GM13976 (cell line): Measurements from ENCODE around the gene GRWD1.
A peak's percentile ranks its signal among the peaks of the same experiment; 100 is the strongest.

Source experiments
- DNase-seq: peaks from one replicate; pipeline ENCODE4 v3.0.0; 2012; ENCODE audit warnings: low spot score
- CTCF ChIP-seq: IDR thresholded peaks from 2 replicates; pipeline ENCODE4 v1.5.1; 2012; ENCODE audit warnings: borderline replicate concordance, mild to moderate bottlenecking; ENCODE audit not compliant: insufficient read depth; ENCODE audit errors: extremely low read depth, missing control alignments, control extremely low read depth
- in situ Hi-C: fragments of 300-500 bp; cut with MboI; formaldehyde crosslinking; loops from one replicate; pipeline ENCODE4 v1.12.0; 2022; ENCODE audit warnings: low sequenced_read_pairs, mixed read lengths, inconsistent platforms; ENCODE audit not compliant: unreplicated experiment

Gene GRWD1

GRCh38 chr19:48445606-48446481 is at the start of gene GRWD1:
Gene GRWD1 (plus strand): TSS chr19:48445983. CDS start chr19:48446006, 23 bp downstream.
- in situ Hi-C loops: no loop called here
- peak; percentile 94 for DNase-seq
- TF ChIP-seq CTCF: no peak

- in situ Hi-C loops: no loop called here
- no peak for DNase-seq
- no peak for TF ChIP-seq CTCF
Observed at GRCh38 chr19:48396016-48396823, 49.6 kb upstream of the GRWD1 start.

GRCh38 chr19:48396824-48397176 is 49.0 kb upstream of the GRWD1 start:
- TF ChIP-seq CTCF: no peak
- in situ Hi-C loops: no loop called here
- DNase-seq: no peak

GRCh38 chr19:48397263-48398101 is 48.3 kb upstream of the GRWD1 start:
- DNase-seq: no peak
- in situ Hi-C loops: no loop called here
- TF ChIP-seq CTCF: no peak

- in situ Hi-C loops: no loop called here
- no peak for TF ChIP-seq CTCF
- DNase-seq: no peak
Observed at GRCh38 chr19:48398102-48398374, 47.7 kb upstream of the GRWD1 start.
